HL-60/S4 treated with phorbol 12-myristate 13-acetate at 8.2 ng/mL for 4 days and 3 days (cell line): ENCODE data around the gene ZNF106.

Experiments used
- in situ Hi-C: fragments of 300-500 bp; cut with MboI; formaldehyde crosslinking; loops from 2 replicates; pipeline ENCODE4 v1.15.0; 2022; ENCODE audit warnings: low sequenced_read_pairs

ZNF106 gene

GRCh38 chr15:42409011-42409410 is 81.9 kb downstream of the ZNF106 start:
- in situ Hi-C loops, result no loop called here

- in situ Hi-C loops, result no loop called here
Measured at GRCh38 chr15:42408178-42408577, 82.8 kb downstream of the ZNF106 start.

- in situ Hi-C loops, result no loop called here
Measured at GRCh38 chr15:42405863-42406482, 85.0 kb downstream of the ZNF106 start.

GRCh38 chr15:42404461-42405235 is 86.3 kb downstream of the ZNF106 start:
- in situ Hi-C loops, result no loop called here

- in situ Hi-C loops, result no loop called here
Measured at GRCh38 chr15:42403389-42403788, 87.6 kb downstream of the ZNF106 start.

GRCh38 chr15:42402455-42403205 is 88.3 kb downstream of the ZNF106 start:
- in situ Hi-C loops, result no loop called here

GRCh38 chr15:42401544-42402454 is 89.1 kb downstream of the ZNF106 start:
- in situ Hi-C loops, result no loop called here

- in situ Hi-C loops, result no loop called here
Measured at GRCh38 chr15:42395838-42396237, 95.1 kb downstream of the ZNF106 start.

- in situ Hi-C loops, result no loop called here
Measured at GRCh38 chr15:42394106-42394505, 96.8 kb downstream of the ZNF106 start.

- in situ Hi-C loops, result no loop called here
Measured at GRCh38 chr15:42392309-42393024, 98.5 kb downstream of the ZNF106 start.

GRCh38 chr15:42387603-42388002 is 103.3 kb downstream of the ZNF106 start:
- in situ Hi-C loops, result no loop called here

GRCh38 chr15:42385980-42386700 is 104.8 kb downstream of the ZNF106 start:
- in situ Hi-C loops, result no loop called here

- in situ Hi-C loops, result no loop called here
Measured at GRCh38 chr15:42385206-42385979, 105.5 kb downstream of the ZNF106 start.

- in situ Hi-C loops, result no loop called here
Measured at GRCh38 chr15:42384597-42384996, 106.3 kb downstream of the ZNF106 start.

GRCh38 chr15:42378011-42378410 is 112.9 kb downstream of the ZNF106 start:
- in situ Hi-C loops, result no loop called here

- in situ Hi-C loops, result no loop called here
Measured at GRCh38 chr15:42375941-42376340, 115.0 kb downstream of the ZNF106 start.

- in situ Hi-C loops, result no loop called here
Measured at GRCh38 chr15:42375252-42375651, 115.7 kb downstream of the ZNF106 start.

- in situ Hi-C loops, result no loop called here
Measured at GRCh38 chr15:42374810-42375209, 116.1 kb downstream of the ZNF106 start.

- in situ Hi-C loops, result no loop called here
Measured at GRCh38 chr15:42373936-42374335, 117.0 kb downstream of the ZNF106 start.
